Inflammatory macrophage treated with lipopolysaccharide for 1 hour (primary cell): ENCODE measurements around the gene EPAS1.

ENCODE experiments used
- DNase-seq, 2 donors: peaks; one replicate each; pipeline ENCODE4 v3.0.0-alpha.2; 2020 to 2022

The EPAS1 gene

DNA sequence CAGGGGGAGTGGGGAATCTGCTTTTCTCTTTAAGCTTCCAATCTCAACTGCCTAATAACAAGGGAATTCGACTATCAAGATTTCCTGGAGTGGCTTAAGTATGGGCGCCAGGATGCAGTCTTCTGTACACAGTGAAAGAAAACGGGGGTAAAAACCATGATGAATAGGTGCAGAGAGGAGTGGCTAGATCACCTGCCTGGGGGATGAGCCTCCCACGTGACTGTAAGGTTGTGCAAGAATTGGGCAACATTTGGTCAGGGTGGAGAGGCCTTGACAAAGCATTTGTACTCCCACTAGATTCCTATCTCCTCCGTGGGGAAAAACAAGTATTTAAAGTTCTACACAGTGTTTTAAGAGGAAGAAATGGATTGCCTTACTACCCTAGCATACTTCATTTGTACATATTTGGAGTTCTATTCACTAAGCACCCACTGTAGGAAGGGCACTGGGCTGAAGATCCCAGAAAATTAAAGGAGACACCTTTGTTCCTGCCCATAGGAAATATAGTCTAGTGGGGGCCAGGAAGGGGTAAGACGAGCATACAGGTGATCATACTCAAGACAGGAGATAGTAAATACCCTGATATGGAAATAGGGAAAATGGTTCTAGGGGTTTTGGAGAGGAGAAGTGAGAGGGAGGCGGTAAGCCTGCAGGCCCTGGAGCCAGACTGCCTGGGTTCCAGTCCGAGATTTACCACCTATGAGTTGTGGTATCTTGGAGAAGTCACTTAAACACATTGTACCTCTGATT lies 29.2 kb downstream of the EPAS1 start:
- DNase-seq, result peak in 1 of 2 donors; percentile 23

DNA sequence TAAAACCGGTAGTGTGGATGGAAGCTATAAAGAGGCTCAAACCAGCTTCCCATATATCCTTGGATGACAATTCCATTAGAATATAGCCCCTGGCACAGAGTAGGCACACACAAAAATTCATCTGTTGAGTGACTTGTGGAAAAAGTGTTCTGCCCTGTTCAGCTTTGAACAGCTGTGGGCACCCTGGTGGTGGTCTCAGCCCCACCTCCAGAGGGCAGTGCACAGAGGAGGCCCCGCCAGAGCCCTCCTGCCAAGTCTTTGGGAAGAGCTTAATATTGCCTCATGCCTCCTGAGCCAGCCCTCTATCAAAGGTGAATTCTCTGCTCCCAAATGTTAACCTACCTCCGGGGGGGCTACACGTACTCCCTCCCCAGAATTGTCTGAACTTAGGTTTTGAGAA lies 30.4 kb downstream of the EPAS1 start:
- DNase-seq, result no peak

DNA sequence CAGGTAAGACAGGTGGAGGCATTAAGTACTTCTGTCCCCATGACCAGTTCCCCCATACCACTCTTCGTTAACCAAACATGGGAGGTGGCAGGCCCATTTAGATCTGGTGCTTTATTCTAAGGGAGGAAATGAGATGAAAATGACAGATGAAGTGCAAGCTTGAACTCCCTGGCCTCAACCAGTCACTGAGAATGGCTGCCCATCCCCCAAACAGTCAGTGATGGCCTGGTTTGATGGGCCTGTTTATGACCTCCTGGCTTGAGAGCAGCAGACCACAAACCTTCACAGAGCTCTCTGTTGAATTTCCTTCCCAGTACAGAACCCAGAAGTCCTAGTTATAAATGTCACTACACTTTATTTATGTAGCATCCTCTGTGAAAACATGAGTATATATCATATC lies 31.1 kb downstream of the EPAS1 start:
- no peak for DNase-seq

DNA sequence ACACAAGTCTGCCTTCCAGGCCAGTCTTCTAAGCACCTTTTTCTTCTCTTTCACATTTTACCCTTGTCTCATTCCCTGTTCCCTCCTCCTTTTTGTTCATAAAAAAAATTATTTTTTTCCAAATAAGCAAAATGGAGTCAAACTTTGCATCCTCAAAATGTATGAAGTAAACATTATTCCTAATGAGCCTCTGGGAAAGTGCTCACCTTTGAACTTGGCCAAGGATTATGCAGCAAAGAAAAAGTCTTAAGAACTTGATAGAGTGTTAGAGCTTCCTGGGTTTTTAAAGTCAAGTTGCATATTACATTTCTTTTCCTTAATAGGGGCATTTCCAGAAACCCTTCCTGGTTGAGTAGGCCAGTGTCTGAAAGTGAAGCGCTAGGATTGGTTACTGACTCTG lies 31.6 kb downstream of the EPAS1 start:
- DNase-seq, result no peak

DNA sequence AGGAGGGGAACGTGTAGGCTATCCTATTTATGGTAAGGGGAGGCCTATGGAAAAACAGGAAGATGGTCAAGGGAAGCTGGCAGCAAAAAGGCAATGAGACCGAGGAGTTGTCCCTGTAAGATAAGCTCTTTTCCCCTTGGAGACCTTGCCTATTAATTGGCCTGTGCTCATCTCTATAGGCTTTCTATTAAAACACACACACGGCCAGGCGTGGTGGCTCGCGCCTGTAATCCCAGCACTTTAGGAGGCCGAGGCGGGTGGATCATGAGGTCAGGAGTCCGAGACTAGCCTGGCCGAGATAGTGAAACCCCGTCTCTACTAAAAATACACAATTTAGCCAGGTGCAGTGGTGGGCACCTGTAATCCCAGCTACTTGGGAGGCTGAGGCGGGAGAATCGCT lies 32.1 kb downstream of the EPAS1 start:
- no peak for DNase-seq

DNA sequence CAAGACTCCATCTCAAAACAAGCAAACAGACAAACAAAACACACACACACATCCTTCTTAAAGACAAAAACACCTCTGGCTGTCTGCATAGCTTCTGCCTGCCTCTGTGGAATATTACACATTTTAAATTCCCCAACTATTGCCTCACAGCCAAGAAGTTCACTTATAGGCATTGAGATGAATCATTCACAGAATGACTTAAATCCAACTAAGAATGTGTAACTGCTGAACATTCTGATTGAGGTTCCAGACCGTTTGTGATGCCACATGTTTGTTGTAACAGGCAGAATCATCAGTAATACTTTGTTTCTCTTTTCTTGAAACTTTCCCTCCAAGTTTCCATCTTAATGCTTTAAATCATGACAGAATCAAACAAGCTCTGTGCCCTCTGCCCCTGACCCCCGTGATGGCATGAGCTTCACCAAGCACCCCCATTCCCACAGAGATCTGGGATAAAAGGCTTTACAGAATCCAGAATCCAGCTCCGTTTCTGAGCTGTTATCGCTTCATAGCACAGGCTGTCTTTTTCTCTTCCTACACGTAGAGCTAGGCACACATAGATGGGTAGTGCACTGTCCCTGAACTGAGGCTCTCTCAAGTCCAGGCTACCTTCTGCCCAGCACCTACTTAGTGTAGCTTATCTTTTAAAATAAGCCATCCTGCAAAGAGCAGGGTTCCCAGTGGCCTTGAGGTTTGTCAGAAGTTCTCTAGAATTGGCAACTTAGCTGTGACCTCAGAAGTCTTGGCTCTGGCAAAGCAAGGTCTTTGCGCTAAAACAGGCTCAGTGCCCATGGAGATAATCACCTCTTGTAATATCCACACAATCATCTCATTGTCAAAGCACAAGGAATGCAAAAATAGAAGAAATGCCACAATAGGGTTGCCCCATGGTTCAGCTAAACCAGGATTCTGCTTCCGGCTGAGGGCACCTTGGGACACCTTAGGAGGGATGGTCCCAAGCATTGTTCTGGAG lies 32.9 kb downstream of the EPAS1 start:
- DNase-seq, result peak; percentile 88 to 96

DNA sequence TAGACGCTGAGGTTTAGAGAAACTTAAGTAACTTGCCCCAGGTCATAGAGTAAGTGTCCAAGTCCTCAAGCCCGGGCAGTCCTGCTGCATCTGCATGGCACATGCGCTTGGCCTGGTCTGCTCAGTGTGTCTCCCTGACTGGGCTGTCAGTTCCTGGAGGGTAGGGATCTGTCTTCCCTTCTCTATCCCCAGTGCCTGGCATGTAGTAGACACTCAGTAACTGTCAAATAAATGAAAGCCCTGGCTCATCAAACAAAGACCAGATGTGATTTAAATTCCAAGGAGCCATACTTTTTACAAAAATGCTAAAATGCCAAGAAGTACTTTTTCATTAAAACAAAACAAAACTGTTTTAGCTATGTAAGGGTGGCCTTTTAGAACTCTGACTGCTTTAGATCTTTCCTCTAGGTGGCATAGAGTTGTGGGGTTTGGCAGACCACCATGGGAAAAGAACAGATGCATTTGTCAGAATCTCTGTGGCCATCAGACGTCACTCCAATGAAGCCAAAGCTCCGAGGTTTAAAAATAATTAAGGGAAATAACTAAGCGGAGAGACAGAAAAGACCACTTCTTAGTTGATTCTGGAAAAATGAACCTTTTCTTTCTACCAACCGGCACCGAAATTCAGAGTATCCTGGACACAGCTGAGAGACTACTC lies 34.0 kb downstream of the EPAS1 start:
- no peak for DNase-seq

DNA sequence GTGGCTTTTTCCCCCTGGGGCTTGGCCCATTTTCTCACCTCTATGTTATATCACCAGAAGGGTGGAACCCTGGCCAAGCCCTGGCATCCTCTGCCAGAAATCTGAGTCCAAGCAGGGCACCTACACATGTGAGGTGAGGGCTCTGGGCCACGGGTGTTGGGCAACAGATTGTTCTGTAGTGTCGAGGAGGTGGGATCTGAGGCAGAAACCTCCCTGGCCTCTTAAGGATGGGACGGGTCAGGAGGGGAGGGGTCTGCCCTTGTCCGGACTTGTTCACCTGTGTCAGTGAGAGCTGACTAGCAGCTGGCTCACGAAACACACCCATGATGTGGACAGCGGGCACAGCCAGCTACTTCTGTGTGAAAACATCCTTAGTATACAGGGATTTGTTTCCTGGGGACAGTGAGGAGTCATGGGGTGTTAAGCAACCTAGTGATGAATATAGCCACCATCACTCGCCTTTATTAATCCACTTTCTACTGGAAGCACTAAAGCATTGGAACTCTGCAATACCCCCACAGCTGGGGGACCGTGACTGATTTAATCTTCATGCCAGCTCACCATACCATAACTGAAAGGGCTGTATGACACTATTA lies 35.6 kb downstream of the EPAS1 start:
- DNase-seq, result no peak

DNA sequence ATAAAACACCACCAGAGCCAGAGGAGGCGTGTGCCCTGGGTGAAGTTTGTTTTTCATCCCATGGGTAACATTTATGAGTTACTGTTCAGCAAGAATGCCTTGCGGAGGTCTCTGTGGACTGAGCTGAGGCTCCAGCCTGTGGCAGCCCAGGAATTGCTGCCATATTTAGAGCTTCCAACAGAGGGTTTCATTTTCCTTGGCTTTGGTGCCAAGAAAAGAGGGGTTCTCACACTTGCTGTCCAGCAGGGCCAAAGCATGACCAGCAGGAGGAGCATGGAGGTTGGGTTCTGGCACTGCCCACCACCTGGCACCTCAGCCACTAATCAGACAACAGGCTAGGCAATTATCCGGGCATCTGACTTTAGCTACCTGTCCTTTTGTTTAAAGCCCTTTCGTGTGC lies 36.7 kb downstream of the EPAS1 start:
- no peak for DNase-seq

DNA sequence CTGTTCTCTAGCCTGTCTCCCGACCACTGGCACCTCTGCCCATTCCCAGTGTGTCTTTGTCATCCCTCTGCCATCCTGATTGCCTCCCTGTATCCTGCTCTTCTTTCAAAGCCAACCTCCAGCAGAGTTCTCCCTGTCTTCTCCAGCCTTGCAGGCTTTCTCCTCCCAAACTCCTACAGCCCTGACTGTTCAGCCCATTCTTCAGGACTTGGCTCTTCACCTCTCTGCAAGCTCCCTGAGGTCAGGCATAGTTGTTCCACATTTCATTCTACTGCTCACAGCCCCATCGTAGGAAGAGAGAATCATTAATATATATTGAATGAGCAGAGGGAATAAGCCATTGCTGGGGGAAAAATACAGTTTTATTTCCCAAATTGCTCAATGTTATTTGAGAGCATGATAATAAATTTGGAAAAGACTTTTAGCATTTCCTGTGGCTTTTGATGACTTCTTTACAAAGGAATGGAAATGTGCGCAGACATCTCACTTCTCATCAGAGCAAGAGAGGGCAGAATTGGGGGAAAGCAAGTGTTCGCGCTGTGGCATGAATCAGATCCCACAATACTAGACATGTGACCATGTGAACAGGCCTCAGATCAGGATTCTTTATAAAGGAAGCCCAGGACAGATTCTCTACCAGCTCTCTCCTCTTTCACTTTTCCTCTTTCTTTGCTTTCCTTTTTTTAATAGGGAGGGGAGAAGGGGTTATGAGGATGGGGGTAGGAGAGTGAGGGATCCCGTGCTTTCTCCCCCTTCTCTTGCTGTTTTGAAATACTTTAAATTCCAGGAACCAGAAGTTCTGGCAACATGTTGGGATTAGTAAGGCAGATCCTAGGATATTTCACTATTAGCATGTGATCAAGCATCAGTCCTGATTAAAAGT lies 37.4 kb downstream of the EPAS1 start:
- peak; percentile 20 to 64 for DNase-seq

DNA sequence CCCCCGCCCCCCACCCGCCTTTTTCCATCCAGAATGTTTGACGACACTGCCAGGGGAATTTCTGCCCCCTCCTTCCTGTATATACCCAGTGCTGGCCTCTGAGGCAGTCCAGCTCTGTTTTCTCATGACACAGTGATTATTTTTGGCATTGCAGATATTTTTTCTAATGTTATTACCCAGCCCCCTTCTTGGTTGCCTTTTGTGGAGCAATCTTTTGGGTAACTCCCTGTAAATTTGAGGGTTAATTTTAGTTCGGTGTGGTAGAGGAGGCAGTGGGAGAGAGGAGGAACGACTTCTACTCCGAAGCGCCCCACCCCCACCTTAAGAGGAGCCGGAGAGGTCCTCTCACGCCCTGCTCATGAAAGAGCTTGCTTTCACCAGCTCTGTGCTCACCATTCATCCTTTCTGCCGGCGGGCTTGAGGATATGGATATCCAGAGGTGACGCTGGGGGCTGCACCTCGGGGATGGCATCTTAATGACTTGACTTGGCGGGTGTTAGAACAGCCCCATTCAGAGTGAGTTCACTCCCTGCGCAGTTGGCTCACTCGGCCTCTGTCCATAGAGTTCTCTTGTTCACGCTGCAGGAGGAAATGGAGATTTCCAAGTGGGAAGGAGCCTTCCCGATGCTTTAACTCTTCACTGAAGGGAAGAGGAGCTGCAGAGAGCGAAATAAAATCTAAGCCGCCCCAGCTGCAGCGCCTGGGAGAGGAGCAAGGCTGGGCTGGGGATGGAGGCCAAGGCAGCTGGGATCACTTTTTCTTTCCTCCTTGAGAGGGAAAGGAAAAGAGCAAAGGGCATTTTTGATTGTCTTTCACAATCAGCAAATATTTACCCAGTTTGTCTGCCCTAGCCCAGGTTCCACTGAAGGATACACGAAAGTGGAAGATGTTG lies 38.4 kb downstream of the EPAS1 start:
- peak; percentile 46 to 85 for DNase-seq

DNA sequence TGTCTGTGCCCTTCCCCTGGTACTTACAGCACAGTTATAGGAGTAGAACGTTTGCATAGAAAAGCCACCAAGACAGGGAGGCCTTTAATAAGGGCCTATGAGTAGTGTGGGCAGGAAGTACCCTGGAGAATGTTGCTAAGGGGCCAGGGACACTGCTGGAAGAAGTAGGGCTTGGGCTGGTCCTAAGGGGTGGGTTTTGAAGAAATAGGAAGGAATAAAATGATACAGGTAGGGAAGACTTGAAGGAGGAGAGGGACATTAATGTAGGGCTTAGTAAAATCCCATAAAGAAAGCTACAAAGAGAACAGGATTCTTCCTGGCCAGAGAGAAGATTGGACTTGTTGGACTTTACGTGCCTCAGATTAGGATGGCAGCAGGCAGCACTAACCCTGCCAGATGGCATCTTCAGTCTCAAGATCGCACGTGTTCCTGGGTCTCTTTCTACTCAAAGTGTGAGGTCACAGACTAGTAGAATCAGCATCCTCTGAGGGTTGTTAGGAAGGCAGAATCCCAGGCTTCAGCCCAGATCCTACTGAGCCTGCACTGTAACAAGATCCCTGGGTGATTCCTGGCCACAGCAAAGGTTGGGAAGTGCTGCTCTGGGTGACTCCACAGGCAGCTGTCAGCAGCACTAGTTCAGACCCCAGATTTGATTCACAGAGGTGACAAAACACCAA lies 39.2 kb downstream of the EPAS1 start:
- no peak for DNase-seq

DNA sequence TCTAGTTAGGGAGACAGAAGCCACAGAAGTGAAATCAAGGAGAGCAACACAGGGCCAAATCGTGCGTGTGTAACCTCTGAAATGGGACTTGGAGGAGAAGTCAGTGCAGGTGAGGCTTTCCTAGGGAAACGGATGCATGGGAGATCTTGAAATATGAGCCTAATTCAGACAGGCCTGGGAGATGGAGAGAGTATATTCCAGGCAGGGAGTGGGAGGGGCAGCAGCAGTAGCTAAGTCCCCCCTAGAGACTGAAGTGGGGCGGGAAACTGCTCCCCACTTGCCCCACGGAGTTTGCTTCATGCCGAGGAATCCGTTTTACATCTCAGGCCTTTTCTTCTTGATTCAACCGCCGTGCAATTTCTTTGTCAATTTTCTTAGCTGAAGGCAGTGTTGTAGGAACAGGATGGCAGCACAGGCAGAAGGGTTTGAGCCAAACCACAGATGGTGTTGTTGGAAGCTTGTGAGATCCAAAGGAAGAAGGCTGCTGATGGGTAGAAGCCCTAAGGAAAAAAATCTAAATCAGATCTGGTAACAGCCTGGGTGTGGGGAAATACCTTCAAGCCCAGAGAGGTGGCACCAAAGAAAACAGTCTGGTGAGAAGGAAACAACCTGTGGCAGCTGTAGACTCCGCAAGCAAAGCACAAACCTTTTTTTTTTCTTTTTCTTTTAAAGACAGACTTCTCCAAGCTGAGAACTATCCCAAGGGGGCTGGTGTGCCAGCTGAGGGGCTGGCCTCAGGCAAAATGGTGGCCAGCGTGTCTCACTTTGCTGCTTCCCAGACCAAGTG lies 40.2 kb downstream of the EPAS1 start:
- no peak for DNase-seq

DNA sequence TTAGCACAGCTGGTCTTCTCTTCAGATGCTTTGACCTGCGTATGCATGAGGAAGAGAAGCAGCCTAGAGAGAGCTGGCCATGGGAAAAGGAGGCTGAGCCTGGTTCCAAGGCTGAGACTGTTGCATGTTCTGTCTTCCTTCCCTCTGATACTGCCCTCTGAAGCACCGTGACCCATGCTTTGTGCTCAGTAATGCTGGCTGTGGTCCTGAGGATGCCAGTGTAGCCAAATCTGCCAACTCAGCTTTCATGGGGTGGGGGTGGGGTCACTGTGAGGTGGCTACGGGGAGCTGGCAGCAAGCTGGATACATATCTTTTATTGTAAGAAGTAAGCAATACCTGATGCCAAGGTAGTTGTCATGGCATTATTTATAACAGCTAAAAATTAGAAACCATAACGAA lies 41.5 kb downstream of the EPAS1 start:
- DNase-seq, result no peak

DNA sequence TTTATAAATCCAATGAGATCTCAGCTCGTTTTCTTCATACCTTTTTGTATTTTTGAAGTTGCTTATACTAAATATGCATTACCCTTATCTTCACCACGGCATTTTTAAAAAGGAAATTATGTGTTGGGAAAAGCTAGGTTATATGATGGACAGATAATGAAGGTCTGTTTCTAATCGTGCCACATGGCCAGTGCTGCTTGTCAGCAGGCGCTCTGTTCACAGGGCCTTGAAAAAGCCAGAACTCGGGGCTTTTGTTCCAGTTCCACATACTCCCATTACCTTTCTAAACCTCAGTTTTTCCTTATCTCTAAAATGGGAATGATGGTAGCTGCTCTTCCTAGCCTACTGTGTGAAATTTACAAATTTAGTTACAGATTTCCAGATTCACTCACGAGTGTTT lies 42.0 kb downstream of the EPAS1 start:
- no peak for DNase-seq

DNA sequence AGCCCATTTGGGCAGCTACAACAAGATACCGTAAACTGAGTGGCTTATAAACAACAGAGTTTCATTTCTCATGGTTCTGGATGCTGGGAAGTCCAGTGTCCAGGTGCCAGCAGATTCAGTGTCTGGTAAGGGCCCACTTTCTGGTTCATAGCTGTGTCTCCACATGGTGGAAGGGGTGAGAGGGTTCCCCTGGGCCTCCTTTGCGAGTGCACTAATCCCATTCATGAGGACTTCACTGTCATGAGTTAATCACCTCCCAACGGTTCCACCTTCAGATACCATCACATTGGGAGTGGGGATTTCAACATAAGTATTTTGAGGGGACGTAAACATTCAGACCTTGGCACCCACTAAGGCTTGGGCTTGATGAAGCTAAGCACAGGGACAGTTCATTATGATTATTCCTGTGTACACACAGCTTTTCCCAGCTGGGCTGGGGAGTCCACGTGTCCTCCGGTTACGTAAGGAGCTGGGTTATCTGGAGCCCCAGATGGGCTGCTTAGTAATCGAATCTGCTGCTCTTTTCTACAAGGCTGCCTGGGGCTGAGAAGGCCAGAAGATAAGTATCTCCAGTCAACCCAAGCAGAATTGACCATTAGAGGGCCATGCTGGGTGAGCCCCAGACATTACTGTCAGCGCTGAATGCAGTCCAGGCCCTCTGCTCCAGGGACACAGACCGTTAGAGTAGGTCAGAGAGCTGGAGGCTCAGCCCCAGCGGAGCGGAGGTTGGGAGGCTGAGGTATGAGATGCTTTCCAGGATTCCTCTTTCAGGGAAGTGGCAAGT lies 42.7 kb downstream of the EPAS1 start:
- DNase-seq, result no peak

DNA sequence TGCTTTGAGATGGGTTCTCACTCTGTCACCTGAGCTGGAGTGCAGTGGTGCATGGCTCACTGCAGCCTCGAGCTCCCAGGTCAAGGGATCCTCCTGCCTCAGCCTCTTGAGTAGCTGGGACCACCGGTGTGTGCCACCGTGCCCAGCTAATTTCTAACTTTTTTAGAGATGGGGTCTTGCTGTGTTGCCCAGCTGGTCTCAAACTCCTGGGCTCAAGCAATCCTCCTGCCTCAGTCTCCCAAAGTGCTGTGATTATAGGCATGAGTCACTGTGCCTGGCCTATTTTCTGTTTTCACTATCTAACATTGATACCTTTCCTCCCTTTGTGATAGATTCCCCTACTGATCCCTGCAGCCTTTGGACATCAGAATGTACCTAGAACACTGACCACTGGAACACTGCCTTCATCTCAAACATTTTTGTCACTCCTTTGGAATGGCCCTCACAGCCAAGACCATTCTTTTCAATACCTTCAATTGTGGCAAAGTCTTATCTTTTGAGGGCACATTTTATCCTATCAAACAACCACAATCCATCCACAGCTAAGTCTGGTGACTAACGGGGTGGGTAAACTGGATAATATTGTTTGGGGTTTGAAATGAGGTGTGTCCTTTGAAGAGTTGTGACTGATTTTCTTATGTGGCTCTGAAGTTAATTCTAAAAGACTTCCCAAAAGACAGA lies 43.7 kb downstream of the EPAS1 start:
- no peak for DNase-seq
